Stimulated activated CD8-positive, alpha-beta memory T cell treated with anti-CD3 and anti-CD28 coated beads, Interleukin-15, amount 100 ng/mL, for 1 hour (primary cell): Measurements from ENCODE around the gene WWC2.

Experiments
- DNase-seq: peaks from one replicate; pipeline ENCODE4 v3.0.0-alpha.2; 2020; ENCODE audit warnings: low read depth

The WWC2 gene

DNA sequence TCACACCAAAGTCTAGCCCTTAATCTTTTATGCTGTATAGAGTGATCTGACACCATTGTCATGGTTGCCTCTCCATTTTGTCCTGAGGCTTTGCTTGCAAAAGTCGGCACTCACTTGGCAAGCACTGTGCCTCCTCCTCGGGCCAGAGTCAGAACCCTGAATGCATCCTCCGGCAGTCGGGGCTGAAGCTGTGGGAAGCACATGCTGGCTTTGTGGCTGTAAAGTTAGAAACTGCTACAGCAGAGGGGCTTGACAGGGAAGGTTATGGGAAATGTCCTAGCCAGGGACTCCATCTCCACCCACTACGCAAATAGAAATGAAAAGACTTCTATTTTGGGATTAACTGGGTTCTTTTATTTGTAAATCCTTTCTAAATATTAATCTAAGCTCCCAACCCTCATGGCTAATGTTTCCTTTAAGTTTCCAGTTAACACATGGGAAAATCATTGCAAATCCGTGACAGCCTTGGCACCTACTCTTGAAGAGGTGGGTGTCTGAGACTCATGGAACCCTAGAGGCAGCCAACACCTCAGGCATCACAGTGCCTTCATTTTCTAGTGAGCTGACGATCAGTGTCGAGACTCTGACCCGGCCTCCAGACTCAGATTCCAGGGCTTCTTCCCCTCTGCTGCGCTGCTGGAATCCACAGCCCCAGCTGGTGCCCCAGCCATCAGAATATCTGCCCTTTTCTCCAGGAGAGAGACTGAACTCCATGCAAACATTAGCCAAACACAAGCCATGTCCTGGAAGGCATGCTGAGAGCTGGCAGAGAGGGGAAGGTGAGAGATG is 231.1 kb downstream of the WWC2 start:
- no peak for DNase-seq

- DNase-seq = no peak
These were observed 231.8 kb downstream of the WWC2 start for GRCh38 chr4:183330841-183331240.

DNA sequence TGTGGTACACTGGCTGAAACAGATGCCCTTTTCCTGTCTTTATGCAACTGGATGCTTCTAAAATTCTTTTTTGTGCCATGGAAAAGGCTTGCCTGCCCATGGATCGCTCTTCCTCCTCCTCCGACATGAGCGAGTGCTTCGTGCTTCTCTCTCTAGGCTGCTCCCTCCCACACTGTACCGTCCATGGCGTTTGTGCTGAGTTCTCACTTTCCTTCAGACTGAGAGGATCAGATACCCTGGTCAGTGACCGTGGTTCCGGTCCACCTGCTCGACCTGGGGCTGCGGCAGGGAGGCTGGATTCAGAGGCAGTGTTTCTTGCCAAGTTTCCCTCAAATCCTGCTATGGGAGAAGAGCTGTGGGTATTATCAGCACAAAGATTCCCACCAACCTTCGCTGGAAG is 233.4 kb downstream of the WWC2 start:
- no peak for DNase-seq

DNA sequence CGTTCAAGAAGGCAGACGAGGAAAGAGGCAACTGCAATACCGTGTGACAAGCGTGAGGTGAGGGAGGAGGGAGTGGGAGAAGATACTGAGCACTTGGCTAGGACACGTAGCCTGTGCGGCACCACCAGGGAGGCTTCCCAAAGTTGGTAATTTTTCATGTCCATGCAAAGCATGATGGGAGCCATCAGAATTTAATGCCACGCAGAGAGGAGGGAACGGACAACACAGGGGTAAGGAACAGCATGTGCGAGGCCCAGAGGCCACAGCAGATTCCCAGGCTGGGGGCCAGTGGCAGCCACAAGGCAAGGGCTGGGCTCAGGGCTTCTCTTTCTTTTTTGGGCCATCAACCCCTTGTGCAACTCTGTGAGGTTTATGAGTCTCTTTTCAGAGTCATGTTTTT is 234.1 kb downstream of the WWC2 start:
- no peak for DNase-seq

- no peak for DNase-seq
These were observed 234.9 kb downstream of the WWC2 start for GRCh38 chr4:183333983-183334382.

GRCh38 chr4:183335369-183335940 is 236.4 kb downstream of the WWC2 start:
- DNase-seq = no peak

DNA sequence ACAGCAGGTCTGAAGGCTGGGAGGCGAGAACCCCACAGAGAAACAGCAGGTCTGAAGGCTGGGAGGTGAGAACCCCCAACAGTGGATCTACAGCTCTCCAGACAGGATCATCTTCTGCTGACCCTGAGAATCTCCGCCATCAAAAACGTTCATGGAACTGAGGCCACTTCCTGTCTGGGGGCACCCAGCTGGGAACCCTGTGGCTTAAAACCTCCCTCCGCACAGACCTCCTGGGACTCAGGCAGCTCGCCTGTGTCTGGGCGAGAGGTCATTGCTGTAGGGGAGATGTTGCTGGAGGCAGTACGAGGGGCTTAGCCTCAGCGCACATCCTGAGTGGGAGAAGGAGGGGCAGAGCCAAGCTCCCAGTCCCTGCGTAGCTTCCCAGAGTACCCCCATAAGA is 238.3 kb downstream of the WWC2 start:
- DNase-seq = no peak

DNA sequence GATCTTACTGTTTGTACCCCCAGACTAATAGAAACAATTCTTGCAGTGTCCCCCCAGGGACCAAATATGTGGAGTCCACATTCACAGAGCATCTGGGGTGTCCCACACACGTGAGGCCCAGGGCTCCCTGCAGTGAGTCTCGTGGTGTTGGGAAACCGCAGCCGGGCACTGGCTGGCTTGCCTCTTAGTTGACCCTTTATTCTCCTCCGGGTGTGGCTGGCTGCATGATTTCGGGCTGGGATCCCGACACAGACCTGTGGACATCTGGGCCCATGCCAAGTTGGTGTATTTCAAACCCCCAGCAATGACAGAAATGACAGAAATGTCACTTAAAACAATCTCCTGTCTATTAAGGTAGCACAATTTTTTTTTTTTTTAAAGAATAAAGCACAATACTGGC is 238.8 kb downstream of the WWC2 start:
- no peak for DNase-seq

GRCh38 chr4:183342541-183343533 is 243.8 kb downstream of the WWC2 start:
- DNase-seq = no peak

- no peak for DNase-seq
These were observed 244.7 kb downstream of the WWC2 start for GRCh38 chr4:183343730-183344129.

DNA sequence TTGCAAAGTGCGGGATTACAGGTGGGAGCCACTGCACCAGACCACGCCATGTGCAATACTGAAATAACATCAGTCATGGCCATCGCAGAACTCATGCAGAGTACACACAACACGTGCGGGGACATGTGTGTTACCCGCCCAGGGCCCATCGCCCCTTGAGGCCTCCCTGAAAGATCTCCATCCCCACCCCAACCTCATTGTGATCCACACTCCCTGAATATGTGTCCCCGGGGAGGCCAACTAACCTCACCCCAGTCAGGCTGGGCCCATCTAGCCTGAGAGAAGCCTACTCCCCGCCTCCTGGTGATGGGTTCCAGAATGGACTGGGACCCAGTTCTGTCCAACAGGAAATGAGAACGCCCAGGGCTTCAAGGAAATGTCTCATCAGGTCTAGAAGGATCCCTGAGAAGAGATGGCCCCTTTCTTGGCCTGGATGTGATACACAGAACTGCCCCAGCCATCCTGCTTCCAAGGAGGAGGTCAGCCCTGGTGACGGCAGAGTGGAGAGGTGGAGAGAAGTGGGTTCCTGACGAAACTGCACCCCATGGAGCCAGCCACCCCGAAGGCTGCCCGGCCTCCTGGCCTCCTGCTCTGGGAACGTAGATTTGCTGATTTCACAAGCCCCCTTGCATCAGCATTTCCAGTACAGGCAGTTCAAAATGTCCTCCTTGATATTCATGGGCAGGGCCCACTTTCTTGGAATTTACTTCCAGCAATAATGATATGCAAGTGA is 245.6 kb downstream of the WWC2 start:
- no peak for DNase-seq

- DNase-seq = no peak
These were observed 246.2 kb downstream of the WWC2 start for GRCh38 chr4:183345261-183345660.

GRCh38 chr4:183347146-183347545 is 248.1 kb downstream of the WWC2 start:
- DNase-seq = no peak

GRCh38 chr4:183347566-183347965 is 248.5 kb downstream of the WWC2 start:
- no peak for DNase-seq

DNA sequence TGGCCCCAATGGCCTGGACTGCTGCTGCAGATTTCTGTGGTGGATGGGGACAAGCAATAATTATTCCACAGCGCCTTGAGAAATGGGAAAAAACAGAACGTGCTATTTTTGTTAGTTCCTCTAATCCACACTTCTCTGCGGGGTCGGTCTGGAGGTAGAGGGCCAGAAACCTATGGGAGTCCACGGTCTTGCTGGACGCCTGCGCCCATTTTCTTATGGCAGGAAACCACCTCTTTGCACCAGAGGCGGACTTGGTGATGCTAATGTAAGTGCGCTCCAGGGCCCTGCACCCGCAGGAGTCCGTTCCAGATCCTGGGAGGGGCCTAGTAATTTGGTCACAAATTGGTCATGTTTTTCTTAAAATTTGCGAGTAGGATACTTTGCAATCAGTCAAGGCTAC is 249.1 kb downstream of the WWC2 start:
- DNase-seq = no peak

DNA sequence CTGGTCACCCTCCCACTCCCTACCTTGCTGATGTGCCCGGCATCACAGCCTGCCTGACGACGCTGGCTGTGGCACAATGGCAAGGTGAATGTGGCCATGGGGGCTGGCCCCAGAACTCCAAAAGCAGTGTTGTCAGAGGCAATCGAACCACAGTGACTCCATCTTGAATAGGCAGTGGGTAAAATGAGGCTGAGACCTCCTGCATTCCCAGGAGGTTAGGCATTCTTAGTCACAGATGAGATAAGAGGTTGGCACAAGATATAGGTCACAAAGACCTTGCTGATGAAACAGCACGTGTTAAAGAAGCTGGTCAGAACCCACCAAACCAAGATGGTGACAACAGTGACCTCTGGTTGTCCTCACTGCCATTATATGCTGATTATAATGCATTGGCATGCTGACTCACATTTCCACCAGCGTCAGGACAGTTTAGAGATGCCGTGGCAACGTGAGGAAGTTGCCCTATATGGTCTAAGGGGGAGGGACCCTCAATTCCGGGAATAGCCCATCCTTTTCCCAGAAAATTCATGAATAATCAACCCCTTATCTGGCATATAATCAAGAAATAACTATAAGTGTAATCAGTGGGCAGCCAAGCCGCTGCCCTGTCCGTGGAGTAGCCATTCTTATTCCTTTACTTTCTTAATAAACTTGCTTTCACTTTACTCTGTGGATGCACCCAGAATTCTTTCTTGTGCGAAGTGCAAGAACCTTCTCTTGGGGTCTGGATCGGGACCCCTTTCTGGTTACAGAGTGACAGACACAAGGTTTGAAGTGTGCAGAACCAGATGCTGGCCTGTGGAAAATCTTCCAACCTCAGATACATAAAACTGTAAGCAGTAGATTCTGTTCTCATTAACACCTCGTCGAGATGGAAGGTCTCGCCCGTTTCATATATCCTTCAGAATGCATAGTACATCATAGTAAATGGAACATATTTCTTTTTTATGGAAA is 249.9 kb downstream of the WWC2 start:
- DNase-seq = no peak

DNA sequence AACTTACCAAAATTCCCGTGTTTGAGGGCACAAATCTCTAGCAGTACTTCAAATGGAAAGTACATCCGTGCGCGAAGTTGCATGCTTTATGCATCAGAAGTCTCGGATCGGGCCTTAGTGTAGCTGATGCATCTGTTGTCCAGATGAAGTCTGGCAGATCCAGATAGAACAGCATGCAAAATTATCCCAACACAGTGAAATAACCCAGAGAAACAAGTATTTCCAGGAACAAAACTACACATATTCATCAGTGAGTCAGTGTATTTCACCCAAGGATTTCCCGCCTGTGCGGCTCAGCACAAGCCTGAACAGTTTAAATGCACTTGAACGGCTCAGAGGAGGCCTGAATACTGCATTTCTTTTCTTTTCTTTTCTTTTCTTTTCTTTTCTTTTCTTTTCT is 250.6 kb downstream of the WWC2 start:
- DNase-seq = no peak

DNA sequence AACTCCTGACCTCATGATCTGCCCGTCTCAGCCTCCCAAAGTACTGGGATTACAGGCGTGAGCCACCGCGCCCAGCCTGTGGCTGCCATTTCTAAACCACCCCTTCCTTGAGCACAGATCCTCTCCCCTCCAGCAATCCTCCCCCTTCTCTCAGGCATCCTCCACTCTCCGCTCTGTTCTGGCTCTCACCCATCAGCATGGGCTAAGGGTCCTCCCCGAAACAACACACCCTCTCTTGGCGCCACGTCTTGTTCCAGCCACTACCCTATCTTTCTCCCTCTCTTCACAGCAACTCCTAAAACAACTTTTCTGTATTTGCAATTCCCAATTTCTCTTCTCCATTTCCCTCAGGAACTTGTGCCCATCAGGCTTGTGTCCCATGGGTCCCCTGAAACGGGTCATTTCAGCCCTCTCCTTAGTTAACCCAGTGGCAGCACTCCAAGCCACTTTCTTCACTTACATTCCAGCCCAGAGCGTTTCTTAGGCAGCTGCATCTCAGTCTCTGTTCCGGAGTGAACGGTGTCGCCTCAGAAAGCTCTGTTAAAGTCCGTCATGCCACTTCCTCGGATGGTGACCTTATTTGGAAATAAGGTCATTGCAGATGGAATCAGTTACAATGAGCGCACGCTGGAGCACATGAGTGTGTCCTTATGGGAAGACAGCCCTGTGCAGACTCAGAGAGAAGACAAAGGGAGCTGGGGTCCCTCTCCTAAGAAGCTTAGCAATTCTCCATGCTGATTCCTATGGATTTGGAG is 251.4 kb downstream of the WWC2 start:
- DNase-seq = no peak

- no peak for DNase-seq
These were observed 253.5 kb downstream of the WWC2 start for GRCh38 chr4:183352546-183352945.

DNA sequence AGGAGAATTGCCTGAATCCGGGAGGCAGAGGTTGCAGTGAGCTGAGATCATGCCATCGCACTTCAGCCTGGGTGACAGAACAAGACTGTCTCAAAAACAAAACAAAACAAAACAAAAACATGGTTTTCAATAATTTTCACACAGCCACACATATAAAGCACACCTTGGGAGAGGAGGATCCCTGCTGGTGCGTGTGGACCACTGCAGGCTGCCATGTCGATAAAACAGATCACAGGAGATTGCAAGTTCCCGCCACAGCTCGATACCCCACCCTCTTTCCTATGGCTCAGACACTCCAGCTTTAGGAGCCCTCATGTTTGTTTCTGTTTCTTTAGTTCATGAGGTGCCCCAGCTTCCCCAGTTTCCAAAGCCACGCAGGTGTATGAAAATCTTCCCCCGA is 254.5 kb downstream of the WWC2 start:
- no peak for DNase-seq
